GM21360 (cell line): ENCODE results near the gene SLC24A3.

Source experiments
- ATAC-seq: cut with Tn5 transposase; IDR thresholded peaks from one replicate; pipeline ENCODE4 v1.9.1; 2021; ENCODE audit warnings: mild to moderate bottlenecking, moderate library complexity; ENCODE audit not compliant: unreplicated experiment

Gene SLC24A3

DNA sequence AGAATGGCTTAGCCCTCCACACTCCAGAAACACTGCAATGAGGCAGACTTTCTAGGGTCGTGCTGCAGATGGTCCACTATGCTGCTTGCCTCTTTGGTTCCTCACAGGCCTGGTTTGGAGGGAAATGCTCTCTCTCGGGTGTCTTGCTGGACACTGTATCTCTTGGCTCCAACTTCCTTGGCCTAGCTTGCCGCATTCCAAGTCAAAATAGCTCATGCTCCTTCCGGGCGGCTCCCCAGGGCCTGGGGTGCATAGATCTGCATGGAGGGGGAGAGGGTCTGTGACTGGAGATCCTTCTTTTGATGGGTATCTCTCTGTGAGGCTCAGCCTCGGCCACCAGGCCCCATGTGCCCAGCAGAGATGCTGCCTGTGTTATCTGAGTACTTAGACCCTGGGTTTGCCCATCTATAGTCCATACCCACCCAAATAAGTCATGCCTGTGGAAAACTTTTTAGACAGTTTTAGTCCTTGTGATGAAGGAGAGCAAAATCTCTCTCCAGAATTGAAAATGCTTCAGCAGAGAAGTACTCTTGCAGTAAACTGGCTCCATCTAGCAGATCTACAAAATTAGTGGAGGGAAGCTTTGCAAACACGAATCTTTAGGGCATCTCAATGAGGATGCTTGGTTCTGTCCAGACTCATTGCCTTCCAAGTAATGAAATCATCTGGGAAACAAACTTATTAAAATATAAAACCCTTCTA is 281.5 kb downstream of the SLC24A3 start:
- ATAC-seq = no peak

DNA sequence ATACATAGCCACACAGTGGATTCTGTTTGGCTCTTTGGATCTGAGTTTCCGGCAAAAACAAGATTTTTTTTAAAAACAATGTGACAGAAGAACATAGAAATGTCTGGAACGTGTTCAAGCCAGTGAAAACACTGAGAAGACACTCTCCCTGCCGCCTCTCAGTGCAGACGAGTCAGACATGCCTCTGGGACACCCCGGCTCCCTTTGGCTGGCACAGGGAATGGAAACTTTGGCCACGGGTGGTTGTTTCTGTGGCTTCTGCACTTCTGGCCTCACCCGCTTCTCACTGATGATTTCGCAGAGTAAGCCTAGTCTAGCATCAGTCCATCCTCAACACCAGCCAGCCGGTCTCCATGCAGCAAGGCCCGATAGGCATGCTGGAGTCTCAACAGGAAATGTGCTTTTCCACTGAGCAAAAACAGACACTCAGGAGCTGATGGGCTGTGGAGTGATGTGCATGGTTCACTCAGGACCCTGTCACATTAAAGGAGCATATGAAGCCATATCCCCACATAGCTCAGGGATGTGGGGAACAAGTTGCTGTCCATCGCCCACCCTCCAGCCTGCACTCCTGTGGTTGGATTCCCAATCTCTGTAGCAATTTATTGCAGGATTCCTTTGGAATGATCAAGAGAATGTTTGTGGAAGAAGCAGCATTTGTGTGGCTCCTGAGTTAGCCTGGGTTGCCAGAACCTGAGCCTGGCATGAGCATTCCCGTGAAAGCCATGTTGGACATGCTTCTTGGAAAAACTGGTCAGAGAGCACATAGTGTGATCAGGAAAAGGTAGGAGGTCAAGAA is 283.7 kb downstream of the SLC24A3 start:
- ATAC-seq = no peak

DNA sequence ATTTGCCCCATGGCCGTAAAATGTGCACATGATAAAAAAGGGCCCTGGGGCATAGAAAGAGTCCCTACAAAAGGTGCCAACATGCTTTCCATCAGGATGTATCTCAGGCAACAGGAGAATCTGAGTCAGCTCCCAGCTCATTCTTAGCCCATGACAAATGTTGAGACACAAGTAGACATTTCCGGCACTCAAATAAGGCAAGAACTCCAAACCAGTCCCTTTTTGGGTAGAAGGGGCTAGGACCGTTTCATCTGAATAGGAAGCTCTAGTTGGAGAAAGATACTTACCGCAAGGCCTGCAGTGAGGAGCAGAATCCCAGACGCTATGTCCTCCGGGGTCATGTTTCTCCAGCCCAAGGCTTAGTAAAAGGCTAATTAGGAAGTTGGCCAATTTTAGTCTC is 284.6 kb downstream of the SLC24A3 start:
- no peak for ATAC-seq

DNA sequence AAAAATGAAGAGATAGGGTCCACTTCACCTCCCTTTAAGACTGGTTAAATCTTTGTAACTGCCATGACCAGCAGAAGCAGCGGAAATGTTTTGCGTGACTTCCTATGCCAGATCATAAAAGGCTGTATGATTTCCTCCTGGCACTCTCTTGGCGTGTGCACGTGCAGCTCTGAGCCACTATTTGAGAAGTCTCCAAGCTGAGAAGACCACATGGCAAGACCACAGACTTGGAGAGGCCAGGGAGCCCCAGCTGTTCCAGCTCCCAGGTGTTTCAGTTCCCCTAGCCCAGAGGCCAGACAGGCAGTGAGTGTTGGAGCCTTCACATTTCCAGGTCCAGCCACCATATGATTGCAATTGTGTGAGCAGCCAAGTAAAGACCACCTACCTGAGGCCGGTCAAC is 286.3 kb downstream of the SLC24A3 start:
- no peak for ATAC-seq

DNA sequence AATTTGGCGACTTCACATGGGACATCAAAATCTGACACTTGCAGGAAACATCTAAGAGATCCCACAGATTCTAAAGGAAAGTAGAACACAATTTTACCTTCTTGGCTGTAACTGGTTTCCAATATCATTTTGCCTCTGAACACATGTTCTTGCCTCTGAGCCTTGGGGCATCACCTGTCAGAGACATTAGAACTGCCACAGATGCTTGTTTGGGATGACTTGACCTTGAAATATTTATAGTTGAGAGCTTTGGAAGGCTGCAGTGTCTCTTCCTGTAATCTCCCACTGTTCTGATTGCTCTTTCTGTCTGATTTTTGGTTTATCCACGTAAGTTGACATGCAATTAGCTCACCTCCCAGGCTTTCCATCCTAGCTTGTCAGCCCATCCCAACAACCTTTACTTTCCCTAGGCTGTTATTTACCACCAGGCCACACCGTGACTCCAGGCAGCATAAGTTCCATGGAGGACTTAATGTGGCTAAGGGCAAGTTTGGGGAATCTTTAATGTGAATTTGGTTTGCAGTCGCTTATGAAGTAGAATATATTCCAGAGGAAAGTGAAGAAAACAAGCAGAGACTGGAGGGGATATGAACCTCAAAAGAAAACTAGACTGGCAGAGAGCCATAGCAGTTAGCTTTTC is 289.2 kb downstream of the SLC24A3 start:
- no peak for ATAC-seq

DNA sequence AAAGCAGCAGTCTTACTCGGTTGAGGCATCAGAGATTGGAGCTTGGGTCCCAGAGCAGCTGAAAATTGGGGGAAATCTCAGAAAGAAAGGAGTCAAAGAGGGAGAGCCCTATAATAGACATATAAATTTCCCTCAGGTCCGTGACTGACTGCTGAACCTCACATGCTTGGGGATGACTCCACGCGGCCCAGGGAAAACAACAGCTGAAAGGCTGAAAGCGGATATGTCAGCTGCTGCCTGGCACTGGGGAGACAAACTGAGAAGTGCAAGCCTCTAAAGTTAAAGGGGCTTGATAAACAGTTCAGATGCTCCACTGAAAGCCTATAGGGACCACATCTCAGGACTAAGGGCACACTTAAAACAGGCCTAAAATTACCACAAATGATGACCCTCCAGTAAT is 289.7 kb downstream of the SLC24A3 start:
- no peak for ATAC-seq

DNA sequence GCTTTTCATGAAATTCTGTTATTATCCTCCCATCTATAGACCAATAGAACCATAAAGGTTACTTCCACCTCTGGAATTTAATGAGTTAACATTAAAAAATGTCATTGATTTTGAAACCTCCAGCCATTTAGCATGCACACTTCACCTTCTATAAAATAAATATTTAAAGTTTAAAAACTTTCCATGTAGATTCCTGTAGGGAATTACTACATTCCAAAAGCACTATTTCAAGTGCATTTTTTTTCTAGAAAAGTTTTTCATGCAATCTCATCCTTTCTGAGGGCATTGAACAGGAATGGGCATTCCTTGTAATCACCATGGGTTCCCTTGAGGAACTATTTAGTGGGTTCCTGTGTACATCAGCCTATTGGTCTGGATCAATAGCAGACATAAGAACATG is 291.8 kb downstream of the SLC24A3 start:
- ATAC-seq = no peak

DNA sequence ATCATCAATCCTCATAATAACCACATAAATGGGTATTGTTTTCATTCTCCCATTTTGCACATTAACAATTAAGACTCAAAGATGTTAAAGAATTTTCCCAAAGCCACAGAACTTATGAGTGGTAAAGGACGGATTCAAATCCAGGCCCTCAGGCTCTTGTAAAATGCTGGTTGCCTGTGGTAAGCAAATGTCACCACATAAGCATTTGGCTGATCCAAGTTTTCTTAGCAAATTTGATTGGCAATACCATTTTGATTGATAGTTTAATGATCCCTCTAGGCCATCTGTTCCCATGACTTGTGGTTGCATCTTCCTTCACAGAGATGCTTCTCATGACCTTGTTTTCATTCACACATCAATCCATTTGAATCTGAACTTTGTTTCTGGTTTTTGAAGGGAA is 293.6 kb downstream of the SLC24A3 start:
- ATAC-seq = no peak

DNA sequence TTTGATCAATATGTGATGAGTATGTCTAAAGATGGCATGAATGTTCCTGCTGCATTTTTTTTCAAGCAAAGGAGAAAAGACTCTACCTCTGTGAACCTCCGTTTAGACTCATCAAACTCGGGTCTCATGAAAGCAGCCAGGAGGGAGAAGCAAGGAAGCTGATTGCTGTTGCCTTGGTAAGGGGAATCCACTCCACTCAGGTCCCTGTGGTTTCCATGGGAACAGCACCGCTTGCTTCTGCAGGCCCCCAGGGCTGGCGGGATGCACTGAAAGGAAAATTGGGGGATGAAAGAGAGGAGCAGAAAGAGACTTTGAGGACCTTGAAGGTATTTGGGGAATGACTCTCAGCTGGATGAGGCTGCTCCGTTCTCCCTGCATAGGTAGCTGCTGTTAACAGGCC is 296.0 kb downstream of the SLC24A3 start:
- no peak for ATAC-seq

DNA sequence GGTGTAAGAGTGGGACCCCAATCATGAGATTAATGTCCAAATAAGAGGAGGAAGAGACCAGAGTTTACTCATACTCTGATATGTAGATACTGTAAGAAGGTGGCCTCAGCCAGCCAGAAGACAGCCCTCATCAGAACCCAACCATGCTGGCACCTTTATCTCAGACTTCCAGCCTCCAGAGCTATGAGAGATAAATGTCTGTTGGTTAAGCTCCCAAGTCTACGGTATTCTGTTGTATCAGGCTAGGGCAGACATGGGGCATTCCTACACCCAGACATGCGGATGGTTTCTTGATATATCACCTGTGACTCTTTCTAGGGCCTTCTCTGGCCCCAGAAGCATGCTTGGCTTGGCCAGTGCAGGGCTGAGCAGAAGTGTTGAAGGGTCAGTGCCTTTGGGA is 298.2 kb downstream of the SLC24A3 start:
- no peak for ATAC-seq

DNA sequence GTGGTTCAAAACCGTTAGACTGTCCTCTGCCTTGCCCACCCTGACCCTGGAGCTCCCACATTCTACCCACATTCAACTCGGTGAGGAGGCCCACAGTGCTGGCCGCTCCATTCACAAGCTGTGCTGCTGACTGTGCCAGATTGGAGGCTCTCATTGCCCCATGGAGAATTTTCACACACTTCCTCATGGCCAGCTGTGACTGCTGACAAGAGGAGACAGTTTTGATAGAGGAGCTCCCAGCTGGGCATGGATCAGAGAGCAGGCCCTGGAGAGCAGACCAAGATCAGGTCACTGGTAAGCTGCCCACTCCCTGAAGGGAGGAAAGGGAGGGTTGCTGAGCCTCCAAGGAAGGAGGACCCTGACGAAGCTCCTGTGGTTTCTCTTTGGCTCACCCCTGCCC is 299.5 kb downstream of the SLC24A3 start:
- ATAC-seq = no peak

DNA sequence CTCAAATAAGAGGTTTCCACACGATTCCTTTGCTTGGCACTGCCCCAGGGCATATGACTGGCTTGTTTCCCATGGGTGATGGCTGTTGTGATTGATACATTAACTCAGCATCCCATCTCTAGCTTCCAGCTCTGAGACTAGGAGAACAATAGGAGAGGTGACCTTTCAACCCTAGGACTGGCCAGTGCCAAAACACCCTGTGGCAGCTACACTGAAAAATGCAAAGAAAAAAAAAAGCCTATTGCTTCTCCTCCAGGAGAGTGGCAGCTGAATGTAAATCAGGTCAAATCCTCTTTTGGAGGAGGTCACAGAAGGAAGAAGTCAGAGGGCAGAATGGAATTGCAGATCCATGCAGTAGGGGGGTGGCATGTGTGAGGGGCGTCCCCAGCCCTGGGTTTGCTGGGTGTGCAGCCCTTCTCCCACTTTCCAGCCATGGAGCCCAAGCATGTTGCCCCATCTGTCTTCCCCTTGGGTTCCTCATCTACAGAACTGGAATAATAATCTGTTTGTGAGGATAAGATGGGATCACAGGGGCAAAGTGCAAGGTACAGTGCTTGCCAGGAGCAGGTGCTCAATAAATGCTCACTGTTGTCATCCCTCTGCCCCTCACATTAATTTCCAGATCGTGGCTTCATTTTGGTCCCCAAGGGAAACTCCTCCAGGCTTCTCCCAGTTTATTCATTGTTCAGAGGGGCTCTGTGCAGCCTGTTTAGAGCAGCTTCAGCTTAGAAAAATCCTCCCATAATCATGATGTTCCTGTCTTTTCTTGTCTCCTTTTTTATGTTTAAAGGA is 300.6 kb downstream of the SLC24A3 start:
- no peak for ATAC-seq

DNA sequence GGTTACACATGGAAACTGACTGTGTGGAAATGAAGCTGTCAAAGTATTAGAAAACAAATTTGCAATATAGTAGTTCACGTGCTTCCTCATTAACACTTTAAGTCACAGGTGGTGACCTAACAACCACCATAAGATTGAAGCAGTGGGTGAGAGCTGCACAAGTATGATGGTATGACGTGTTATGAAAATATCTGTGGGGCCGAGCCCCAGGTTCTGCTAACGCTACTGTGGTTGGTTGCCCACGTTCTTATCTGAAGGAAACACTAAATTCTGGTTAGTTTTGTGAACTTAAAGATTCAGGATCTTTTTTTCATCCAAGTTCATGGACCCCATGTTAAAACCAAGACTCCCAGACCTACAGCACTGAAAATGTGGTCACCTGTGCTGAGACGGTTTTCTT is 302.6 kb downstream of the SLC24A3 start:
- ATAC-seq = no peak

DNA sequence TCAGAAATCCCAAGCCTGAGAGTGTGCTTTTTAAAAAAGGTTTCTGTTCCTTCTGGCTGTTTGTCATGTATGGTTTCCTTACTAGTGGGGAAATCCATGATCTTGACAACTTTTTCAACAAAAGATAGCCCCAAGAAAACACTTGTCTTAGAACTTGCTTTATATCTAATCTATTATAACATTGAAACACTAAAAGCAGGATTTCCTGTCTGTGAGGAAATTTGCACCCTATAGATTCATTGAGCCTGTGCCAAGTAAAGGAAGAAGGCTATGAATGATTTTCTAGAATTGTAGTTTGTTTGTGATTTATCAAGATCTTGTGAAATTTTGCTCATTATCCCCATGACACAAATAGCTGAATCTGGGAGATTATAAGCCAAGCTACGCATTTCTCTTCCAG is 307.0 kb downstream of the SLC24A3 start:
- ATAC-seq = no peak

DNA sequence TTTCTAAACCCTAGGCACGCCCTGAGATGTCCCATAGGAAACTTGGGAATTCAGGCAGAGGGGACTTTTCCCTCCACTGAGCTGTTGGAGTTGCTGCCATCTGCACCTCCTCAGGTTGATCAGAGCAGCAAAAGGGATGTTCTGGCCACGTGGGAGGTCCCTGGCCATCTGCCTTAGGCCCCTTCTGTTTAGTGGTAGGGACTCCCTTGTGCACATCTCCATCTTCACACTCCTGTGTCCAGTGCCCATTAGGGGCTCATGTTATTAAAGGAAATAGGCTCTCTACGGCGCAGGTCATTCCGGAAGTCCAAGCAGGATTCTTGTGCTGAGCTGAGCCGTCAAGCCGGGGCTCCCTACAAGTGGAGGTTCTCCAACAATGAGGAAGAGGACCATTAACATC is 307.8 kb downstream of the SLC24A3 start:
- ATAC-seq = no peak

DNA sequence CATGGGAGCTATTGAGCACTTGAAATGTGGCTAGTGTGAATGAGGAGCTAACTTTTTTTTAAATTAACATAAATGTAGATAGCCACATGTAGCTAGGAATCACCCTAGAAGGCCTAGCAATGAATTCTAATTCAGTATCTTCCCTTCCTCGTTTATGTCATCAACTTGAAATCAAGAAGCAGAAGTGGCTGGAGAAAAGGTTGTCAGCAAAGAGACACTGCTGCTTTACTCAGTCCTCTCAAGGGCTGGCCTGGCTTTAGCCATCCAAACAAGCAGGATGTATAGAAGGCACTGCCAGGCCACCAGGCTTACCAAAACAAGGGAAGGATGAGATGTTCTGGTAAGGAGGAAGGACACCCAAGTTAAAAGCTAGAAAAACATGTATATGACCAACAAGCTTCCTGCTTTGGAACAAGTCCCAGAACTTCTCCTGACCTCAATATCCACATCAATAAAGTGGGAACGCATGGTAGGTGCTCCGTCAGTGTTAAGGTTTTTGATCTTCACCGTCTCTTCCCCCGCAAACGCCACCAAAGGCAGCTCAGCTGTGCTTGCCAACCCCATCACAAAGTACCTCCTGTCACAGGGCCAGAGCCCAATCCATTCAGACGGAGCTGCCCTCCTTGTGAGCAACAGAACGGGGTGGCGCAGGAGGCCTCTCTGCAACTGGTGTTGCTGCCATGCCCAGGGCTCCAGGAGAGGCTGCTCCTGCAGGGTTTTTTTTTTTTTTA is 309.8 kb downstream of the SLC24A3 start:
- no peak for ATAC-seq

DNA sequence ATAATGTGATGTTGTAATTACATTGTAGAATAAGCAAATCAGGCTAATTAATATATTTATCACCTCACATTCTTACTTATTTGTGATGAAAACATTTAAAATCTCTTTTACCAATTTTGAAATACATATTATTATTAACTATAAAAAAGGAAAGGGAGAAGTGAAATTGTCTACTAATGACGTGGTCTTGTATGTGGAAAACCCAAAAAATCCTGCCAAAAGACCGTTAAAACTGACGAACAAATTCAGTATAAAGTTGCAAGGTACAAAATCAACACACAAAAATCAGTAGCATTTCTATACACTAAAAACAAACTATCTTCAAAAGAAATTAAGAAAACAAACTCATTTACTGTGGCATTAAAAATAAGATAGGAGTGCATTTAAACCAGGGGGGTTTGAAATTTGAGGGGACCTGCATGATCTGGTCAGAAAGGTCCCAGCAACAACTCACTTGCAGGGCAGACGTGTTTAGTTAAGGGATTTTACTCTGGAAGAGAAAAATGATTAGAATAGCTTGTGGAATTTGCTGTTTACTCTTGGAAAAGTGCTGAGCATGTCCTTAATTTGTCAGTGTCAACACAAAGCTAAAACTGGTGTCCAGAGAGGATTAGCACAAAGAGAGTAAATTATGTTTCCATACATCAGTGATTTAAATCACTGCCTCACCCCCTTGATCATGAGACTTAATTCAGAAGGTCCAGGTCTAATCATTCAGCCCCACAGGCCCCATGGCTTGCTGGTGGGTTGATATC is 310.6 kb downstream of the SLC24A3 start:
- no peak for ATAC-seq

DNA sequence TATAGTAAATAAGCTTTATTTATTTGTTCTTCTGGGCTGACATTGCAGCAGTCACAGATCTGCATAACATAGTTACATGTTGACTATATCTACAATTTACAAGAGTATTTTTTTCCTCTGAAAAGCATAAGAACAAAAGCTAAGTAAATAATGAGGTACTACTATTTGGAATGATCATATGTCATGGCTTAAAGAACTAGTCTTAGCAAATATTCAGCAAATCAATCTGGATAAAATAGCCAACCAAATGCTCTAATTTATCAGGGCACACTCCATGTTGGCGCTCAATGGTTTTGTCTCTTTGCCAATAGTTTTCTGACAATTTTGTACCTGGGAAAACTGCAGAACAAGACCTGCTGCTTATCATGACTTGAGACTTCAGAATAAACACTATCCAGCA is 312.2 kb downstream of the SLC24A3 start:
- no peak for ATAC-seq

DNA sequence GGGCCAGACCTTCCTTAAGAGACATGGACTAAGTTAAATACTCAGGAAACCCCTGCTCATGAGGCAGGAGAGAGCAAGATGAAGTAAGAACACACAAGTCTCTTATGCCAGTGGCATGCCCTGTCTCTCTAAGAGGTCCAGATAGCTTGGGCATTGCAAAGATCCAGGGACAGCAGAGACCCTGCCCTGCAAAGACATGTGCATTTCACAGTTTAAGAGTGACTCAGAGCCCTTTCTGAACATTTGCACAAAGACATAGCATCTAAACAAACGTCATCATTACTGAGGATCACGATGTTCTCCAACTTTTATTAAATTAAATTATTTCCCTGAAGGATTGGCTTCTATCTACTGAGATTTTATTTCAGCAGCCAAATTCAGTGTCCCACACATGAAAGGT is 315.1 kb downstream of the SLC24A3 start:
- no peak for ATAC-seq
